HG03280 (cell line): ENCODE results near the gene ATP8B2.

Experiments used
- ATAC-seq: cut with Tn5 transposase; IDR thresholded peaks from one replicate; pipeline ENCODE4 v1.9.1; 2021; ENCODE audit warnings: mild to moderate bottlenecking, moderate library complexity; ENCODE audit not compliant: unreplicated experiment

ATP8B2 gene

DNA sequence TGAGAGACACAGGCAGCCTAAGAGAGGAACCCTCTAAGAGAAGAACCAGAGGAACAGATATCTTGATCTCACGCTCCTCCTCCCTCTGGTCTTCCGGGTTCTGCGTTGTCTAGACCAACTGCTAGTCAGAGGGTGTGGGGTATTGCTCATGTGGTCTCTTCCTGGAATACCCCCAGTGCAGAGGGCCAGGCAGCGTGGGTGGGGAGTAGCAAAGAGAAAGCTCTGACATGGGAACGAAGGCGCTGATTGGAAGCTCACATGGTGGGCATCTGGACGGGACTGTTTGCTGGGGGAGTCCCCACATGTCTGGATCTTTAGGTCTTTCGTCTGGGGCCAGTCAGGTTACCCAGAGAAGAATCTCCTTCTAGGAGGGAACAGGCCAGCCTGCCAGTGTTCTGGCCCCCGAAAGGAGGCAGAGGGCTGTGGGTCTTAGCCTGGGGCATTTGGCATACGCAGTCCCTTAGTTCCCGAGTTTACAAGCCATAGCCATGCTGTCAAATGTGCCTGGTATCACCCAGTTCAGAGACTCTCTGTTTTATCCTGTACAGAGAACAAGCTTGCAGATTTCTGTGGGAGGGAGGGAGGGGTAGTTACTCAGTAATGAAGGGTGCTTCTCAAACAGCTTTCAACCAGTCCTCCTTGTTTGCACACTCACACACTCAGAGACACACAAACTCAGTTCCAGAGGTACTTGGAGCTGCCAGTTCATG lies 61.5 kb downstream of the ATP8B2 start:
- peak; percentile 83 for ATAC-seq

DNA sequence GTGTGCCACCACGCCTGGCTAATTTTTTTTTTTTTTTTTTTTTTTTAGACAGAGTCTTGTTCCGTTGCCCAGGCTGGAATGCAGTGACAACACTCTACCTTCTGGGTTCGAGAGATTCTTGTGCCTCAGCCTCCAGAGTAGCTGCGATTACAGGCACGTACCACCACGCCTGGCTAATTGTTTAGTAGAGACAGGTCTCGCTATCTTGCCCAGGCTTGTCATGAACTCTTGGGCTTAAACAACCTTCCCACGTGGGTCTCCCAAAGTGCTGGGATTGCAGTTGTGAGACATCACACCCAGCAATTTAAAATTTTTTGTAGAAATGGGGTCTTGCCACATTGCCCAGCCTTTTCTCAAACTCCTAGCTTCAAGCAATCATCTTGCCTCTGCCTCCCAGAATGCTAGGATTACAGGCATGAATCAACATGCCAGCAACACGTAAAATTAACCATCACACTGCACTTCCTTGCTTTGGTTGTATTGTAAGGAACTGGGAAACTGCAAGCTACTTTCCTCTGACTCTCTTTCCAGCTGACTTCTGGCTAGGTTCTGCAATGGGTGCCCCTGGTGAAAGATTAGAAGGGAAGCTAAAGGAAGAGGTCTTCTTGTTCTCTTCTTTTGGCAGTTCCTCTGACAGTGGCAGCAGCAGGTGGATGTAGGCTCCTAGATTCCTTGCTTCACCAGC lies 65.9 kb downstream of the ATP8B2 start:
- no peak for ATAC-seq

GRCh38 chr1:154398141-154398540 lies 72.8 kb downstream of the ATP8B2 start:
- ATAC-seq, result no peak

GRCh38 chr1:154398678-154399077 lies 73.4 kb downstream of the ATP8B2 start:
- ATAC-seq, result no peak

DNA sequence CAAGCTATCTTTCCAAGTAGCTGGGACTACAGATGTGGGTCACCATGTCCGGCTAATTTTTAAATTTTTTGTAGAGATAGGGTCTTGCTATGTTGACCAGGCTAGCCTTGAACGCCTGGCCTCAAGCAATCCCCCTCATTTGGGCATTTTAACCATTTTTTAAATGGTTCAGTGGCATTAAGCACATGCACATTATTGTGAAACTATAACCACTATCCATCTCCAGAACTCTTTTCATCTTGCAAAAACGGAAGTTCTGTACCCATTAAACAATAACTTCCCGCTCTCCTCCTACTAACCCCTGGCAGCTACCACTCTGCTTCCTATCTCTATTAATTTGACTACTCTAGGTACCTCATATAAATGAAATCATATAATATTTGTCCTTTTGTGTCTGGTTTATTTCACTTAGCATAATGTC lies 75.1 kb downstream of the ATP8B2 start:
- no peak for ATAC-seq
